IMR-90 (cell line): ENCODE data around the gene KIFC3. TPM values are rescaled to one million over a fixed set of nuclear protein-coding genes. Genes with fewer than 3 reads are reported as not detected.

Experiments
- ATAC-seq: fragments of 200-7000 bp; cut with Tn5 transposase; 2 replicates; pipeline ENCODE4 v1.9.1; 2020; ENCODE audit warnings: low read depth, mild to moderate bottlenecking, moderate library complexity
- BruUV-seq: library from RNA; stranded (reverse); fragments of 400-500 nt; replicated peaks from 2 replicates; lab custom pipeline; 2021; lab: Mats Ljungman, UMichigan
- CTCF ChIA-PET: fragments of 300-600 bp; formaldehyde crosslinking; extraction: SDS; loops from one replicate; lab custom pipeline; 2021; ENCODE audit warnings: antibody characterized with exemption; lab: Yijun Ruan, JAX
- POLR2A ChIA-PET: fragments of 300-600 bp; sonication (Branson Sonifier 250); formaldehyde crosslinking; loops from one replicate; lab custom pipeline; 2022; ENCODE audit warnings: antibody characterized with exemption; ENCODE audit not compliant: unreplicated experiment; lab: Charles Lee
- DNase-seq: peaks from one replicate; pipeline ENCODE4 v3.0.0; 2013
- H2AFZ ChIP-seq: replicated peaks from 2 replicates; pipeline ENCODE3; 2013; ENCODE audit warnings: low read length, mild to moderate bottlenecking; ENCODE audit not compliant: poor library complexity
- H2AK5ac ChIP-seq: 2 replicates; pipeline ENCODE4 v1.6.1; 2013; ENCODE audit warnings: low read depth, low read length, inconsistent platforms
- H2AK9ac ChIP-seq: replicated peaks from 2 replicates; pipeline ENCODE3; 2013; ENCODE audit warnings: mild to moderate bottlenecking, low read depth, low read length, moderate library complexity; ENCODE audit not compliant: poor library complexity
- H2BK120ac ChIP-seq: 2 replicates; pipeline ENCODE4 v1.6.1; 2013; ENCODE audit warnings: low read depth, low read length, inconsistent platforms
- H2BK15ac ChIP-seq: 3 replicates; pipeline ENCODE4 v1.6.1; 2013; ENCODE audit warnings: low read depth, low read length, inconsistent platforms
- H2BK20ac ChIP-seq: 2 replicates; pipeline ENCODE4 v1.6.1; 2013; ENCODE audit warnings: low read depth, mild to moderate bottlenecking, inconsistent platforms, low read length, moderate library complexity
- H2BK5ac ChIP-seq: 2 replicates; pipeline ENCODE4 v1.6.1; 2013; ENCODE audit warnings: mild to moderate bottlenecking, low read depth, low read length, inconsistent platforms; ENCODE audit not compliant: poor library complexity, severe bottlenecking
- H3K14ac ChIP-seq: replicated peaks from 2 replicates; pipeline ENCODE4 v1.6.1; 2013; ENCODE audit warnings: low read depth, low read length, inconsistent platforms
- H3K18ac ChIP-seq: 2 replicates; pipeline ENCODE4 v1.6.1; 2013; ENCODE audit warnings: low read depth, low read length, control low read depth
- H3K23ac ChIP-seq: 2 replicates; pipeline ENCODE4 v1.6.1; 2013; ENCODE audit warnings: low read depth, low read length, inconsistent platforms
- H3K27ac ChIP-seq: 2 replicates; pipeline ENCODE4 v1.5.1; 2013; ENCODE audit warnings: mild to moderate bottlenecking, control low read depth, low read length; ENCODE audit not compliant: insufficient read depth
- H3K27me3 ChIP-seq: 2 replicates; pipeline ENCODE4 v1.6.1; 2013; ENCODE audit warnings: low read length; ENCODE audit not compliant: control insufficient read depth, insufficient read depth
- H3K36me3 ChIP-seq: 2 replicates; pipeline ENCODE4 v1.6.1; 2013; ENCODE audit warnings: low read length, mixed read lengths; ENCODE audit not compliant: control insufficient read depth, insufficient read depth
- H3K4ac ChIP-seq: 2 replicates; pipeline ENCODE4 v1.6.1; 2013; ENCODE audit warnings: low read depth, low read length, inconsistent platforms
- H3K4me1 ChIP-seq: 2 replicates; pipeline ENCODE4 v1.6.1; 2013; ENCODE audit warnings: low read length, mixed read lengths; ENCODE audit not compliant: control insufficient read depth, insufficient read depth
- H3K4me2 ChIP-seq: 2 replicates; pipeline ENCODE4 v1.6.1; 2013; ENCODE audit warnings: low read depth, mild to moderate bottlenecking, control low read depth, low read length, moderate library complexity
- H3K4me3 ChIP-seq: 2 replicates; pipeline ENCODE4 v1.5.1; 2013; ENCODE audit warnings: low read depth, mild to moderate bottlenecking, control low read depth, low read length, moderate library complexity; ENCODE audit not compliant: insufficient read depth
- H3K56ac ChIP-seq: 2 replicates; pipeline ENCODE4 v1.6.1; 2013; ENCODE audit warnings: low read length, inconsistent platforms; ENCODE audit not compliant: insufficient read depth; ENCODE audit errors: extremely low read depth
- H3K79me1 ChIP-seq, 2 experiments: 2 replicates each; pipeline ENCODE4 v1.6.1; 2013; ENCODE audit warnings: low read length in 2 of 2, inconsistent platforms in 1 of 2, low read depth in 1 of 2
- H3K9ac ChIP-seq: 2 replicates; pipeline ENCODE4 v1.6.1; 2013; ENCODE audit warnings: low read depth, low read length, control low read depth
- H3K9me1 ChIP-seq: 2 replicates; pipeline ENCODE4 v1.6.1; 2013; ENCODE audit warnings: low read length, inconsistent platforms; ENCODE audit not compliant: insufficient read depth
- H3K9me3 ChIP-seq: 2 replicates; pipeline ENCODE4 v1.6.1; 2013; ENCODE audit warnings: low read length; ENCODE audit not compliant: control insufficient read depth, insufficient read depth
- H4K20me1 ChIP-seq: 2 replicates; pipeline ENCODE4 v1.6.1; 2013; ENCODE audit warnings: low read length, inconsistent platforms; ENCODE audit not compliant: insufficient read depth
- H4K5ac ChIP-seq: 2 replicates; pipeline ENCODE4 v1.6.1; 2013; ENCODE audit warnings: mild to moderate bottlenecking, low read depth, low read length, control low read depth
- H4K8ac ChIP-seq, 2 experiments: 2 replicates each; pipeline ENCODE4 v1.6.1; 2013; ENCODE audit warnings: low read depth in 2 of 2, low read length in 2 of 2, control low read depth in 1 of 2, inconsistent platforms in 1 of 2
- H4K91ac ChIP-seq: 2 replicates; pipeline ENCODE4 v1.6.1; 2013; ENCODE audit warnings: low read depth, low read length, inconsistent platforms; ENCODE audit not compliant: insufficient read depth
- BHLHE40 ChIP-seq: fragments of 150-350 bp; IDR thresholded peaks from 2 replicates; pipeline ENCODE4 v1.6.1; 2016; ENCODE audit warnings: mild to moderate bottlenecking, low read depth, low read length
- CEBPB ChIP-seq: IDR thresholded peaks from 2 replicates; pipeline ENCODE4 v1.6.1; 2012; ENCODE audit warnings: low read depth, low read length, improper control_type of control experiment
- FOS ChIP-seq: fragments of 150-350 bp; IDR thresholded peaks from 2 replicates; pipeline ENCODE4 v1.6.1; 2016; ENCODE audit warnings: low read depth, low read length
- MAZ ChIP-seq: IDR thresholded peaks from 2 replicates; pipeline ENCODE4 v1.6.1; 2012; ENCODE audit warnings: low read depth, mild to moderate bottlenecking, low read length, improper control_type of control experiment, moderate library complexity, borderline replicate concordance
- MXI1 ChIP-seq: IDR thresholded peaks from 2 replicates; pipeline ENCODE4 v1.6.1; 2012; ENCODE audit warnings: low read depth, mild to moderate bottlenecking, low read length, moderate library complexity, borderline replicate concordance
- NFE2L2 ChIP-seq: fragments of 150-350 bp; IDR thresholded peaks from 2 replicates; pipeline ENCODE4 v1.6.1; 2016; ENCODE audit warnings: low read depth, mild to moderate bottlenecking, low read length
- POLR2A ChIP-seq: IDR thresholded peaks from 2 replicates; pipeline ENCODE4 v1.6.1; 2012; ENCODE audit warnings: mild to moderate bottlenecking, low read depth, low read length
- RAD21 ChIP-seq: IDR thresholded peaks from 2 replicates; pipeline ENCODE4 v1.6.1; 2012; ENCODE audit warnings: low read length, improper control_type of control experiment
- RCOR1 ChIP-seq: IDR thresholded peaks from 2 replicates; pipeline ENCODE4 v1.6.1; 2012; ENCODE audit warnings: mild to moderate bottlenecking, low read length, improper control_type of control experiment; ENCODE audit not compliant: insufficient replicate concordance
- RFX5 ChIP-seq: IDR thresholded peaks from 2 replicates; pipeline ENCODE4 v1.8.0; 2012; ENCODE audit warnings: low read depth, mild to moderate bottlenecking, low read length, moderate library complexity
- USF2 ChIP-seq: fragments of 150-350 bp; IDR thresholded peaks from 2 replicates; pipeline ENCODE4 v1.6.1; 2017; ENCODE audit warnings: mild to moderate bottlenecking, antibody characterized with exemption, low read length, low read depth
- WGBS, 2 experiments: methylation state at CpG; one replicate each; pipeline versions ENCODE4 v1.1.5 to v1.1.7; 2013; ENCODE audit warnings: missing lambda C conversion rate in 2 of 2; ENCODE audit not compliant: insufficient read length in 1 of 2; ENCODE audit errors: extremely low coverage in 2 of 2; 5-methylcytosine and 5-hydroxymethylcytosine counted together
- dilution Hi-C: fragments of 300-500 bp; cut with HindIII; formaldehyde crosslinking; loops from one replicate; pipeline ENCODE4 v1.14.3; 2018; ENCODE audit warnings: low sequenced_read_pairs; ENCODE audit not compliant: unreplicated experiment
- in situ Hi-C: fragments of 300-500 bp; cut with MboI; formaldehyde crosslinking; loops from 3 replicates; pipeline ENCODE4 v1.14.3; 2019; ENCODE audit warnings: low sequenced_read_pairs, inconsistent platforms, mixed read lengths
- intact Hi-C: fragments of 100-400 bp; cut with micrococcal nuclease; formaldehyde crosslinking; loops from 2 replicates; pipeline ENCODE4 v1.10.0; 2022
- polyA plus RNA-seq, 3 experiments: library from polyadenylated mRNA; depleted of rRNA; stranded (reverse); fragments of >200 nt; gene quantifications; 2 replicates each; pipeline ENCODE4 v1.2.3, GENCODE V29; 2012; ENCODE audit warnings: low replicate concordance in 1 of 3
- total RNA-seq: library from RNA; depleted of rRNA; stranded (reverse); fragments of >200 nt; gene quantifications from 2 replicates; pipeline ENCODE4 v1.2.3, GENCODE V29; 2012
- TF ChIP-seq, protein P1 (sequence below): fragments of 150-350 bp; IDR thresholded peaks from 2 replicates; pipeline ENCODE4 v1.6.1; 2016; ENCODE audit warnings: low read depth, mild to moderate bottlenecking, low read length, moderate library complexity, borderline replicate concordance
- TF ChIP-seq, protein P2 (sequence below): conservative IDR thresholded peaks from 2 replicates; pipeline ENCODE4 v1.5.1; 2012; ENCODE audit warnings: mild to moderate bottlenecking, low read depth, low read length, improper control_type of control experiment

Gene KIFC3
- total and polyA plus RNA-seq, 2 of the 4 experiments (the other 2 are of a cell fraction) = 48.6 to 62.5 TPM

DNA sequence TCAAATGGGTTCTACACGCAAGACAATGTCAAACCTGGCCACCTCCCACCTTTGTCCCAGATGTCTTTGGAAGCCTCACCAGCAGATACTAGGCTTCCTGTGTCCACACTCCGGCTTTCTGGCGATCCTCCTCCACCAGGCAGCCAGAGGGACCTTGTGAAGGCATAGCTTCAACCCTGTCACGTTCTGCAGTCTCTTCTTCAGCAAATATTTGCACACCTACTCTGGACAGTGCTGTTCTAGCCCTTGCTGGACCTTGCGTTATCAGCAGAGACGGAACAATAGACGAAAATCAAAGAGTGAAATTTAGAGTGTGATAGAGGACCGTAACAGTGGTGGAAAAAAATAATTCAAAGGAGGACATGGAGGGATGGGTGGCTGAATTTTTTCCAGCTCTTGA lies 38.5 kb upstream of the KIFC3 start:
- Histone ChIP-seq H3K56ac (no peak overlapping the region), H3K79me1 (no peaks in the 10 kb centered on the region), H2AK5ac (no peak overlapping the region), H3K9me3 (no peaks in the 10 kb centered on the region), H3K23ac (no peak overlapping the region), H4K20me1 (no peaks in the 10 kb centered on the region), H3K14ac (no peak overlapping the region), H3K4me1 (peaks cover 7% of the 10 kb centered on the region; the same call in 1 of the 2 replicates), H3K4ac (no peak overlapping the region), H4K5ac (no peak overlapping the region), H3K9me1 (0 out of 2 replicates have a peak, but pooled peaks cover 2% of the 10 kb centered on the region), H2AFZ (peak overlapping the region; percentile 58), H2AK9ac (no peak overlapping the region), H3K9ac (no peak overlapping the region), H3K36me3 (no peaks in the 10 kb centered on the region), H3K4me2 (no peak overlapping the region), H4K91ac (no peak overlapping the region), H2BK15ac (no peak overlapping the region), H3K27ac (no peak overlapping the region), H3K27me3 (peaks cover 14% of the 10 kb centered on the region), H2BK20ac (no peak overlapping the region), H3K4me3 (no peak overlapping the region), H3K18ac (no peak overlapping the region), H2BK120ac (no peak overlapping the region), H2BK5ac (no peak overlapping the region), H4K8ac (no peak overlapping the region)
- POLR2A ChIA-PET = no interaction called here
- 71% methylated on average over 4 of the region's 8 CpGs; no CpG with 5 or more reads in 1 of the 2 experiments for WGBS, 2 experiments
- intact Hi-C loops = no loop called here
- ATAC-seq (no peak), DNase-seq (no peak)
- dilution Hi-C loops = no loop called here
- in situ Hi-C loops = no loop called here
- CTCF ChIA-PET = interaction anchor here (0.6 kb wide), 1 partner anchor 19 kb away, joined by 3 read pairs; no protein-coding TSS in a partner anchor
- TF ChIP-seq, protein P1, sequence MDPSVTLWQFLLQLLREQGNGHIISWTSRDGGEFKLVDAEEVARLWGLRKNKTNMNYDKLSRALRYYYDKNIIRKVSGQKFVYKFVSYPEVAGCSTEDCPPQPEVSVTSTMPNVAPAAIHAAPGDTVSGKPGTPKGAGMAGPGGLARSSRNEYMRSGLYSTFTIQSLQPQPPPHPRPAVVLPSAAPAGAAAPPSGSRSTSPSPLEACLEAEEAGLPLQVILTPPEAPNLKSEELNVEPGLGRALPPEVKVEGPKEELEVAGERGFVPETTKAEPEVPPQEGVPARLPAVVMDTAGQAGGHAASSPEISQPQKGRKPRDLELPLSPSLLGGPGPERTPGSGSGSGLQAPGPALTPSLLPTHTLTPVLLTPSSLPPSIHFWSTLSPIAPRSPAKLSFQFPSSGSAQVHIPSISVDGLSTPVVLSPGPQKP = no peak
- TF ChIP-seq MAZ (no peak), CEBPB (no peak), USF2 (no peak), NFE2L2 (no peak), FOS (no peak), MXI1 (no peak), POLR2A (no peak), BHLHE40 (no peak), RFX5 (no peak), RAD21 (no peak), RCOR1 (no peak)
- TF ChIP-seq, protein P2, sequence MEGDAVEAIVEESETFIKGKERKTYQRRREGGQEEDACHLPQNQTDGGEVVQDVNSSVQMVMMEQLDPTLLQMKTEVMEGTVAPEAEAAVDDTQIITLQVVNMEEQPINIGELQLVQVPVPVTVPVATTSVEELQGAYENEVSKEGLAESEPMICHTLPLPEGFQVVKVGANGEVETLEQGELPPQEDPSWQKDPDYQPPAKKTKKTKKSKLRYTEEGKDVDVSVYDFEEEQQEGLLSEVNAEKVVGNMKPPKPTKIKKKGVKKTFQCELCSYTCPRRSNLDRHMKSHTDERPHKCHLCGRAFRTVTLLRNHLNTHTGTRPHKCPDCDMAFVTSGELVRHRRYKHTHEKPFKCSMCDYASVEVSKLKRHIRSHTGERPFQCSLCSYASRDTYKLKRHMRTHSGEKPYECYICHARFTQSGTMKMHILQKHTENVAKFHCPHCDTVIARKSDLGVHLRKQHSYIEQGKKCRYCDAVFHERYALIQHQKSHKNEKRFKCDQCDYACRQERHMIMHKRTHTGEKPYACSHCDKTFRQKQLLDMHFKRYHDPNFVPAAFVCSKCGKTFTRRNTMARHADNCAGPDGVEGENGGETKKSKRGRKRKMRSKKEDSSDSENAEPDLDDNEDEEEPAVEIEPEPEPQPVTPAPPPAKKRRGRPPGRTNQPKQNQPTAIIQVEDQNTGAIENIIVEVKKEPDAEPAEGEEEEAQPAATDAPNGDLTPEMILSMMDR = no peak
- BruUV-seq = no TSS peak
